Stimulated activated CD4-positive, alpha-beta T cell treated with anti-CD3 and anti-CD28 coated beads, Interleukin-12 subunit alpha, Interleukin-12 subunit beta, amount 100 ng/mL, for 48 hours (primary cell): ENCODE results near the gene MPL.
"Not testable (repeated sequence)": the region's sequence is repeated elsewhere in the genome, so short reads cannot be mapped to it uniquely, and the experiment has no call there.

Experiments used
- DNase-seq, 3 donors: peaks; one replicate each; pipeline ENCODE4 v3.0.0-alpha.2; 2020; ENCODE audit warnings: low read depth in 2 of 3, low spot score in 1 of 3

MPL gene

GRCh38 chr1:43352351-43352705 is 14.7 kb downstream of the MPL start:
- no peak for DNase-seq

GRCh38 chr1:43352881-43353280 is 15.3 kb downstream of the MPL start:
- no peak for DNase-seq

DNA sequence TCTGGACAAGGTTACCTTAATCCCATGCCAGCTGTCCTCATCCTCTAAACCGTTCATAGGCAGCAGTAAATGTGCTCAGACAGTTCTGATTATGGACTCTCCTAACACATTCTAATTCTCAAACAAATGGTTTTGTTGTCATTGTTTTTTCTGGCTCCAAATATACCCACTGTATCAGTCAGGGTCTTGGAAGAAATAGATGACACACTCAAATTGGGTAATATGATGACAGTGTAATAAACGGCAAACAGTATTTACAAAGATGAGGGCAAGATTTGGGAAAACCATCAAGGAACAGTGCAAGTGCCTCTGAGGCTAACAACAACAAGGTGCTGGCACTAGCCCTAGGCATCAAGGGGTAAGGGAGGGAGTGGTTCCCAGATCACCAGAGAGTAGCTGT is 16.9 kb downstream of the MPL start:
- no peak for DNase-seq

GRCh38 chr1:43354936-43355335 is 17.3 kb downstream of the MPL start:
- DNase-seq = no peak

- DNase-seq = no peak
These were observed 19.6 kb downstream of the MPL start for GRCh38 chr1:43357251-43357650.

DNA sequence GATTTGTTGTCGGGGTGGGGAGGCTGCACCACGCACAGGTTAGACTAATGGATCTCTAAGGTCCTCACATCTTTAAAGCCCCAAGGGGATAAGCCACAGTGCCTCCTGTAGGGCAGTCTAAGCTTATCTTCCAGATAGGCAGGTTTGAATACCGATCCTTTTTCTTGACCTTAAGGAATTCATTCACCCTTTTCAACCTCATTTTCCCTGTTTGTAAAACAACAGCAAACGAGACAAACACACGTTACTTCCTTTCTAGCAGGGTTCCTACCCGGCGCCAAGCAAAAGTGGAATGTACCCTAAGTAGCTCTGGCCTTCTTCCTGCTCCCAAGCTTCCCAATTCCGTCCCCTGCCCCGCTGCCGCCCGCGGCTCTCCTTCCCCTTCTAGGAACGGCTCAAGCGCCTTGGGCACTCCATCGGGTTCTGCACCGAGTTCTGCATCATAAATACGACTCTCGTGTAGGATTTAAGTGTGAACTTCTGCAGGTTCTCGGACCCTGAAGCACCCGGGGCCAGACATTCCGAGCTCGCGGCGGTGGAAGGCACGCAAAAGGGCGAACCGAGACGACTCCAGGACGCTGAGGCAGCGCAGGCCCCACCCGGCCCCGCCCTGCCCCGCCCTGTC is 20.6 kb downstream of the MPL start:
- DNase-seq = no peak

- DNase-seq = peak; percentile 99
These were observed 21.4 kb downstream of the MPL start, which contains the start of gene CDC20 for GRCh38 chr1:43358746-43359693. Gene CDC20 (plus strand): TSS chr1:43358981. CDS start chr1:43359216, 235 bp downstream.

DNA sequence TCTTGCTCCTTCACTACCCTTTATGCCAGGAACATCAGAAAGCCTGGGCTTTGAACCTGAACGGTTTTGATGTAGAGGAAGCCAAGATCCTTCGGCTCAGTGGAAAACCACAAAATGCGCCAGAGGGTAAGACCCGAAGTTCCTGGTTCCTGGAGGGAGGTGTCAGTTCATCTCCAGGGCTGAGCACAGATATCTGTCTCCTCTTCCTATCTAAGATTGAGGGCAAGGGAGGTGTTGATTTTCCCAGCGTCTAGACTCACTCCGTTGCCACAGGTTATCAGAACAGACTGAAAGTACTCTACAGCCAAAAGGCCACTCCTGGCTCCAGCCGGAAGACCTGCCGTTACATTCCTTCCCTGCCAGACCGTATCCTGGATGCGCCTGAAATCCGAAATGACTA is 22.1 kb downstream of the MPL start:
- DNase-seq = no peak

DNA sequence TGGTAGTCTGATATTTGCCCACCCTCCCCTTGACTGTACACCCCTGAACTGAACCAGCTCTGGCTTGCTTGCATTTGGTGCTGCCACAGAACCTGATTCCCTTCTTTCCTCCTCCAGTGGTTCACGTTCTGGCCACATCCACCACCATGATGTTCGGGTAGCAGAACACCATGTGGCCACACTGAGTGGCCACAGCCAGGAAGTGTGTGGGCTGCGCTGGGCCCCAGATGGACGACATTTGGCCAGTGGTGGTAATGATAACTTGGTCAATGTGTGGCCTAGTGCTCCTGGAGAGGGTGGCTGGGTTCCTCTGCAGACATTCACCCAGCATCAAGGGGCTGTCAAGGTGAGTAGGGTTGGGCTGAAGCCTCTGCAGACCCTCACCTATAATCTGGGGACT is 23.0 kb downstream of the MPL start:
- no peak for DNase-seq

DNA sequence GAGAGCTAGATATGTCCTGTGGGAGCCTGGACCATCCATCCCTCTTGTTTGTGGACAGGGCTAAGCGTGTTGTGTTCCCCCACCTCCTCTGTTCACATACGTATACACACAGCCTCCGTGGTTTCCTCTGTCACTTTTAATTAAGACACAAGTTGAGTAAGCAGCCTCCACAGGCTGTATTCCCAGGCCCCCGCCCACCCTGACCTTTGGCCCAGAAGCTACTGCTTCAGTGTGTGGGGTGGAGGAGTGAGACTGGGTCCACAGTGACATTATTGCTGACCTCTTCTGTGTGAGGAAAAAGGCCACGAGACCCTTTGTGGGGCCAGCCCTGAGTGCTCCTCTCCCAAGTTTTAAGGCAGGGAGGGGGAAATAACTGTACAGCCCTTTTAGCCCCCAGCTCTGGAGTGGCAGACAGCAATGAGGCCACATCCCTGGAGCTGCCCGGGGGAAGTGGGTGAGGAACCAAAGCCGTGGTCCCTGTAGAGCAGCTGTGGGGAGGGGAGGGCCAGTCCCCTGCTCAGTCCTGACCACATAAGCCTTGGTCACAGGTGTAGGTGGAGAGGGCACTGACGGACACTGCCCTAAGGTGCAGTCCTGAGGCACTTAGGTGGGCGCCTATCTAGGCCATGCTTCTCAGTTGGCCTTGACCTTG is 25.8 kb downstream of the MPL start:
- DNase-seq = no peak

DNA sequence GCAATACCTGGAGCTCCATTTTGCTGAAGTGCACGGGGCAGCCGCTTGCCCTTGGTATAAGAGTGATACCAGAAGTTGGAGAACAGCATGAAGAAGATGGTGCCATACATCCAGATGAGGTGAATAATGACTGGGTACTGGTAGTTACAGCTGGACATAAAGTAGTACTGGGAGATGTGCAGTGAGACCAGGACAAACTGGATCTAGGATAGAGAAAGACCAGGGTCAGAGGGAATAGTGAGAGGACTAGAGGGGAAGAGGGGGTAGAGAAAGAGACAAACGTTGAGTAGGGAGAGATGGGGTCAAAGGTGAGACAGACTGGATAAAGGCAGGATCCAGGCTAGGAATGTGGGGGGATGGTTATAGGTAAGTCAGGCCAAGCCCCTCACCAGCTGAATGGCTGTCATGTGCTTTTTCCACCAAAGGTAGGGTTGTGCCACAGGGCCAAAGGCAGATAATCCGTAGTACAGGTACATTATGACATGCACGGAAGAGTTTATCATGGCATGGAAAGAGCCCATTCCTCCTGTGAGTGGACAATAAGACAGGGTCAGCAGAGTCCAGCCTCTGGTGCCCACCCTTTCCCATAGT is 26.4 kb downstream of the MPL start:
- no peak for DNase-seq

GRCh38 chr1:43365678-43366077 is 28.1 kb downstream of the MPL start:
- DNase-seq = no peak

DNA sequence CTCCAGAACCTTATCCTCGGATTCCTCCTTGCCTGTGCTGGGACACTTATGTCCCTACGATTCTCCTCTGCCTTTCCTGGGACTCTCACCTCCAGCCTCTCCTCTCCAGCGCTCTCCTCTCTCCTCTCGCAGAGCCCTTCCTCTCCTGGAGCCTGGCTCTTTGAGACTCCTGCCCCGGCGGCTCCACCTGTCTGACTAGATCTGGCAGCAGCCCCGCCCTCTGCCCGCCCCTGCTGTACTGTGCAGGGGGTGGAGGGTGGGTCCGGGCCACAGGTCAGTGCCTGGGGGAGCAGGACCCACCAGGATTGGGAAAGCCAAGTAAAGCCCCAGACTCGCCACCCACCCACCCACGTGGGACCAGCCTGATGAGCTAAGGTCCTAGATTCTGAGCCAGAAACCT is 28.6 kb downstream of the MPL start:
- no peak for DNase-seq

- DNase-seq = no peak
These were observed 29.0 kb downstream of the MPL start for GRCh38 chr1:43366601-43367025.

GRCh38 chr1:43367026-43367903 is 29.6 kb downstream of the MPL start:
- peak in 2 of 3 donors; percentile 8 to 58 for DNase-seq

- DNase-seq = peak; percentile 77 to 91 (median 84)
These were observed 30.5 kb downstream of the MPL start, which contains the start of gene ELOVL1 for GRCh38 chr1:43367904-43368645. Gene ELOVL1 (minus strand): TSS chr1:43368011. CDS start chr1:43365609, 2,402 bp downstream.

- no peak for DNase-seq
These were observed 31.0 kb downstream of the MPL start for GRCh38 chr1:43368646-43369020.

DNA sequence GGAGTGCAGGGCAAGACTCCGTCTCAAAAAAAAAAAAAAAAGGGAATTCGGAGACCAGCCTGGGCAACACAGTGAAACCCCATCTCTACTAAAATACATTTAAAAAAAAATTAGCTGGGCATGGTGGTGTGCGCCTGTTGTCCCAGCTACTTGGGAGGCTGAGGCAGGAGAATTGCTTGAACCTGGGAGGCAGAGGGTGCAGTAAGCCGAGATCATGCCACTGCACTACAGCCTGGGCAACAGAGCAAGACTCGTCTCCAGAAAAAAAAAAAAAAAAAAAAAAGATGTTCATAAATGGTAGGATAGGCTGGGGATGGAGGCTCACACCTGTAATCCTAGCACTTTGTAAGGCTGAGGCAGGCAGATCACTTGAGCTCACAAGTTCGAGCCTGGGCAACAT is 32.2 kb downstream of the MPL start:
- not testable (repeated sequence) for DNase-seq

- DNase-seq = no peak
These were observed 32.9 kb downstream of the MPL start for GRCh38 chr1:43370564-43370963.

DNA sequence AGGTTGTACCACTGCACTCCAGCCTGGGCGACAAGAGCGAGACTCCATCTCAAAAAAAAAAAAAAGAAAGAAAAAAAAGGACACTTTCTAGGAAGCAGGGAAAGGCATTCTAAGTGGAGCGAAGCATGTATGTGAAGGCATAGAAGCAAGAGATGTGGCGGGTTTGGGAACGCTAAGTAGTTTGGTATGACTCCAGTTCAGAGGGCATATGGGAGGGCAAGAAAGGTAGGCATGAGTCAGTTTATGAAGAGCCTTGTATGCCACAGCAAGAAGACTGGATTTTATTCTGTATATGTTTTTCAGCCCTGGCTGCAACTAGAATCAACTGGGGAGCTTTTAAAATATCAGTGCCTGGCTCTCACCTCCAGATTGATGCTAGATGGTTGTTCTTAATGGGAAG is 34.6 kb downstream of the MPL start:
- no peak for DNase-seq
